IPS-NIHi11 (cell line): ENCODE results near the gene TAS2R43.
"Not testable (repeated sequence)": the region's sequence is repeated elsewhere in the genome, so short reads cannot be mapped to it uniquely, and the experiment has no call there.

Experiments used
- DNase-seq: peaks from one replicate; pipeline ENCODE4 v3.0.0; 2012; ENCODE audit warnings: mixed read lengths, low spot score

TAS2R43 gene, protein sequence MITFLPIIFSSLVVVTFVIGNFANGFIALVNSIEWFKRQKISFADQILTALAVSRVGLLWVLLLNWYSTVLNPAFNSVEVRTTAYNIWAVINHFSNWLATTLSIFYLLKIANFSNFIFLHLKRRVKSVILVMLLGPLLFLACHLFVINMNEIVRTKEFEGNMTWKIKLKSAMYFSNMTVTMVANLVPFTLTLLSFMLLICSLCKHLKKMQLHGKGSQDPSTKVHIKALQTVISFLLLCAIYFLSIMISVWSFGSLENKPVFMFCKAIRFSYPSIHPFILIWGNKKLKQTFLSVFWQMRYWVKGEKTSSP

GRCh38 chr12:11092128-11092527, at the start of gene TAS2R43:
Gene TAS2R43 (minus strand): TSS chr12:11092313. CDS start chr12:11092229, 84 bp downstream.
- DNase-seq: no peak

- no peak for DNase-seq
Measured at GRCh38 chr12:11136075-11136474, 44.0 kb upstream of the TAS2R43 start.

GRCh38 chr12:11134305-11134704, 42.2 kb upstream of the TAS2R43 start, which contains the start of gene TAS2R30:
Gene TAS2R30 (minus strand): TSS chr12:11134644. CDS start chr12:11134244, 400 bp downstream.
- no peak for DNase-seq

- DNase-seq: no peak
Measured at GRCh38 chr12:11133816-11134215, 41.7 kb upstream of the TAS2R43 start.

DNA sequence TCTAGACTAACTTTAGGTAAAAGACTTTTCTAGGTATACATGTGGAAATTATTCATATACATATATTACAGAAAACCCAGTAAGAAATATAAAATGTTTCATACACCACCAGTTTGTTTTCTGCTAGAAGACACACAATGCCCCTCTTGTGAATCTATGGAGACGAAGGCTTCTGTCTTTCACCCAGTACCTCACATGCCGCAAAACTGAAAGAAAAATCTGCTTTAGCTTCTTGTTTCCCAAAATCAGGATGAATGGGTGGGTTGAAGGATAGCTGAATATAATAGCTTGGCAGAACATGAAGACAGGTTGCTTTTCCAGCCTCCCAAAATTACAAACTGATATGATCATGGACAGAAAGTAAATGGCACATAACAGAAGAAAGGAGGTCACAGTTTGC, 41.0 kb upstream of the TAS2R43 start:
- no peak for DNase-seq

DNA sequence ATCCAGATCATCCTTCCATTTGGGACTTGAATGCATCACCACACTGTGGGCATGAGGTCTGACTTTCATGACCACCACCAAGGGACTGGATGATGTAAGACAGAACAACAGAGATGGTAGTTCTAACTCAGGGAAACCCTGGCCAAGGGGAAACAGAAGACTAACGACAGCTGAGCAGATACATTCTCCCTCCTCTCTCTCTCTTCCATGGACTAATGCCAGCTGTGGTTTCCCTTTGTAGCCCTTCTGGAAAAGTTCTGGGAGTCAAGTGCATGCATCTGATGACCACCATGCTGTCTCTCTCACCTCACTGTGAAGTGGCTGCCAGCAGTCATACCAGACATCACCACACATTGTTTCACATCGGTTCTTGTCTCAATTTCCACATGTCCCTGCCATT, 38.9 kb upstream of the TAS2R43 start:
- DNase-seq: no peak

- no peak for DNase-seq
Measured at GRCh38 chr12:11130382-11130781, 38.3 kb upstream of the TAS2R43 start.

DNA sequence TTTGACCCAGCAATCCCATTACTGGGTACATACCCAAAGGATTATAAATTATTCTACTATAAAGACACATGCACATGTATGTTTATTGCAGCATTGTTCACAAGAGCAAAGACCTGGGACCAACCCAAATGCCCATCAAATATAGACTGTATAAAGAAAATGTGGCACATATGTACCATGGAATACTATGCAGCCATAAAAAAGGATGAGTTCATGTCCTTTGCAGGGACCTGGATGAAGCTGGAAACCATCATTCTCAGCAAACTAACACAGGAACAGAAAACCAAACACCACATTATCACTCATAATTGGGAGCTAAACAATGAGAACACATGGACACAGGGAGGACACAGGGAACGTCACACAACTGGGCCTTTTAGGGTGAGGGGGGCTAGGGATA, 22.0 kb upstream of the TAS2R43 start:
- not testable (repeated sequence) for DNase-seq

- not testable (repeated sequence) for DNase-seq
Measured at GRCh38 chr12:11111213-11111612, 19.1 kb upstream of the TAS2R43 start.

- DNase-seq: no peak
Measured at GRCh38 chr12:11108862-11109261, 16.7 kb upstream of the TAS2R43 start.

DNA sequence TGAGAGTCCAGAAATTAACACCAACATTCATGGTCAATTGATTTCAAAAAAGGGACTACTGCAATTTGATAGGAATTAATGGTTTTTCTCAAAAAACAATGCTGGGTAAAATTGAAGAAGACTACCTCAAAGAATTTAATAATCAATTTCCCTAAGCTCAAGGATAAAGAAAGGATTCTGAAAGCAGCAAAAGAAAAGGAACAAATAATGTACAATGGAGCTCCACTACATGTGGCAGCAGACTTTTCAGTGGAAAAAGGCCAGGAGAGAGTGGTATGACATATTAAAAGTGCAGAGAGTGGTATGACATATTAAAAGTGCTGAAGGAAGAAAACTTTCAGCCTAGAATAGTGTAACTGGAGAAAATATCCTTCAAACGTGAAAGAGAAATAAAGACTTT, 15.6 kb upstream of the TAS2R43 start:
- no peak for DNase-seq

GRCh38 chr12:11106288-11106687, 14.2 kb upstream of the TAS2R43 start:
- no peak for DNase-seq

DNA sequence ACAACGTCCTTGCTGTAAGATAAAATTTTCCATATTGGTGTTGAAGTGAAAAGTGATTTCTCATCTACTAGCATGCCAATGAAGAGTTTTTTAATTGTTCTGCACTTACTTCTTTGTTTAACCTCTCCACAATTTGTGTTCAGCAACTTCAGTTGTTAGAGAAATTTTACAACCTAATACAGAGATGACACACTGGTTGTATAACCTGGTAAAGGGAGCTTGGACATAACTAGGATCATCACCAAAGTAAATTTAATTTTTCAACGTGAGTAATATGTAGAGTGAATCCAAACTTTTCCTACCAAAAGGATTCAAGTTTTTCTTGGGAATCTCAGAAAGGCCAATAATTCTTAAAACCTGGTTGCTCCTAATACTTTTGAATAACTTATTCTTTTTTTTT, 13.4 kb upstream of the TAS2R43 start:
- no peak for DNase-seq

- DNase-seq: not testable (repeated sequence)
Measured at GRCh38 chr12:11094910-11095309, 2.8 kb upstream of the TAS2R43 start.

- no peak for DNase-seq
Measured at GRCh38 chr12:11089246-11089645, 2.9 kb downstream of the TAS2R43 start.

- no peak for DNase-seq
Measured at GRCh38 chr12:11085419-11085818, 6.7 kb downstream of the TAS2R43 start.

DNA sequence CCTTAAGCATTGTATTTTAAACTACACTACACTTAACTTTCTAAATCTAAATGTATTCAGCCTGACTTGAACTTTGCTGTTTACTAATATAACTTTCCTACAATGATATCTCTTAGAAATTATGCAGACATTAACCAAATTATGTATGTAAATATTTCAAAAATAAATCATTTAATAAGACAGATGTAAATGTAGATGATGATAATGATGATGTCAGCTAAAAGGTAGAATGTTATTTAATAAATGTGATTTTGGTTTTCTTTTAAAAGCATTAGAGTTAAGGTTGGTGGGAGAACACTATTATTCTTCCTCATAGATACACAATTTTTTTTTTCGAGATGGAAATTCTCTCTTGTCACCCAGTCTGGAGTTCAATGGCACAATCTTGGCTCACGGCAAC, 10.1 kb downstream of the TAS2R43 start:
- DNase-seq: no peak

- DNase-seq: no peak
Measured at GRCh38 chr12:11078246-11078645, 13.9 kb downstream of the TAS2R43 start.

DNA sequence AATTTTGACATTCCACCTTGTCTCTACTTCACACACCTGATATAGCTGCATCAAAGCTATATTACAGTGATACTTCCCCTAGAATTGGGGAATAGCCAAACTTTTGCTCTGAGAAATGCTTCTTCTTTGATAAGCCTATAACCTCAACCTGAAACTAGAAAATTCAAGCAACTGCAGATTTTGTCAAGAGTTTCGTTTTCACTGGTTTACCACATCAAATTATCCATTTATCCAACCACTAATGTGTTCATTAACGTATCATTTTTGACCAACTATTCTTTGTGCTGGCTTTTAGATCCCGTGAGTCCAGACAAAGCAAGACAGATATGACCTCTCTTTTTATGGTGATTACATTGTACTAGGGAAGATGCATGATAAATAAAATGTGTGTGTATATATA, 16.5 kb downstream of the TAS2R43 start:
- DNase-seq: no peak

DNA sequence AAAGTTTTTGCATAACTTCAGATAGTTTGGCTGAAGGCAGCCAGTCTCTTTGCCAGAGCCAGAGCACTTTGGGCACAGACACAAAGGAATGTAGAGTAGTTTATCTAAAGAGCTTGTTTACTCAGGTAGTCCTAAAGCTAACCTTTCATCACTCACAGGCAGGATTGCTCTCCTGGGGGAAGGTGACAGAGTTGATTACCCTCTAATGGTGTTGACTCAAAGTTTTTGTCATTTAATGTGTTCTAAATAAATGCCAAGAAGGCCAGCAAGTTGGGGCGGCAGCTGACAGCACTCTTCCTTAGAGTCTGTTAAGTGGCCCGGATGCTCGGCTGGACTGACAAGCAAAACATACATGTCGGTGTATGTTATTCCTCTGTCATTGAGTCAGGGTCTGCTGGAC, 20.7 kb downstream of the TAS2R43 start:
- no peak for DNase-seq

GRCh38 chr12:11070999-11071398, 21.1 kb downstream of the TAS2R43 start:
- no peak for DNase-seq

DNA sequence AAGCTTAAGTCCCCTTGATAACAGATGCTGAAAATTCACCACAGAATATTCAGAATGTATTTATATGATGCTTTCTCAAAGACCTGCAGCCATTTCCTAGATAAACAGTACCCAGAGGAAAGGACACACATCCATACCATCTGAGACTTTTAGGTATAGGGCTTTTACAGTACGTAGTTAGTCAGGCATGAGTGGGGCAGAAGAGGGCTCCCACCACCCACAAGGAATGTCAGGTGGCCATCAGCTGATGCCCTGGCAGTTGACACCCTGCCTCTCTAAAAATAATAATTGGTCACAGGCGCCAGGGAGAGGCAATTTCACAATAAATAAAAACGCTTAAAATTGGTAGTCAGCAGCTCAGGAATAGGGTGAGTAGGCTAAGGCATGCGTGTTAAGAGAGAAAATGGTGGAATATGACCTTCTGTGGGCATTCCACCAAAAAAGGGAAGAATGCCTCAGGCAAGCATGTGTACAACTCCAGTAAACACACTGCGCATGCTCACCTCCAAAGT, 22.2 kb downstream of the TAS2R43 start:
- DNase-seq: no peak

- no peak for DNase-seq
Measured at GRCh38 chr12:11067514-11067913, 24.6 kb downstream of the TAS2R43 start.

DNA sequence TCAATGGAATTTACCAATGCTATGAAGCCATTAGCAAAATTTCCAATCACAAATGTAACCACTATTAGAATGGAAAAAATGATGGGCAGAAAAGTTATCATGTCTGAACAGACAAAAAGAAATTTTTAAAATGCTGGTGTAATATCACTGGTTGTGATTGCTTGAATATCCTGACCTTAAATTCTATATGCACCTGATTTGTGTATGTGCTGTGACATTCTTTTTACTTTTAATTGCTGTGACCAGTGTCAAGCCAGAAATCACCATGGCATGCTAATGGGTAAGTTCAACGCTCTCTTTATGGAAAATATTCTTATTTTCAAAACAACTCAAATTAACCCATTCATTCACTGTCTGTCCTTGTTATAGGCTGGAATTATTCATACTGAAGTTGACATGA, 29.9 kb downstream of the TAS2R43 start, which contains the start of gene TAS2R46:
Gene TAS2R46, minus strand, starts transcription at position 101 of the 400 bp plus-strand sequence. Its CDS starts 0 bp downstream, at position 101.
- not testable (repeated sequence) for DNase-seq
